ENCODE measurements around the gene BRD8.

GRCh38 chr5:138170299-138170698 is 8.1 kb downstream of the BRD8 start:
- TF ChIP-seq CTCF (IDR thresholded peaks at IDR 0.05) = no peak
- no peak for TF ChIP-seq RAD21 (IDR thresholded peaks at IDR 0.05; ENCODE audit: low read length)
- TF ChIP-seq JUND (IDR thresholded peaks at IDR 0.05) = no peak
- no peak for TF ChIP-seq REST (IDR thresholded peaks at IDR 0.05; ENCODE audit: low read depth, low read length)
- TF ChIP-seq POLR2AphosphoS5 (IDR thresholded peaks at IDR 0.05; ENCODE audit: low read depth, low read length) = no peak
- no peak for TF ChIP-seq TAF1 (IDR thresholded peaks at IDR 0.05; ENCODE audit: borderline replicate concordance, low read depth, low read length)
- TF ChIP-seq EP300 (IDR thresholded peaks at IDR 0.05; ENCODE audit: borderline replicate concordance in 1 of 2, low read depth in 1 of 2, low read length in 1 of 2) = no peak
- no peak for TF ChIP-seq ELF1 (IDR thresholded peaks at IDR 0.05)
- no peak for TF ChIP-seq YY1 (IDR thresholded peaks at IDR 0.05; ENCODE audit: low read depth)
